M059J (cell line): ENCODE results near the gene CD300LD. TPM values are rescaled to one million over a fixed set of nuclear protein-coding genes. Genes with fewer than 3 reads are reported as not detected.
A peak's percentile ranks its signal among the peaks of the same experiment; 100 is the strongest.
"Not testable (repeated sequence)": the region's sequence is repeated elsewhere in the genome, so short reads cannot be mapped to it uniquely, and the experiment has no call there.

Experiments
- DNase-seq: peaks from one replicate; pipeline ENCODE4 v3.0.0-alpha.2; 2012; ENCODE audit warnings: low read depth
- total RNA-seq: library from RNA; depleted of rRNA; stranded (reverse); fragments of >200 nt; shearing (Covaris generic); gene quantifications from 2 replicates; pipeline ENCODE4 v1.2.3, GENCODE V29; 2014; rRNA removed

The CD300LD gene
- not detected in 2 replicates for total RNA-seq

- DNase-seq = peak; percentile 43
These were observed at the start of gene CD300LD for GRCh38 chr17:74592087-74592990. Gene CD300LD, minus strand, starts transcription at chr17:74592283. Its CDS starts 81 bp downstream, at chr17:74592202.

- no peak for DNase-seq
These were observed 49.3 kb upstream of the CD300LD start for GRCh38 chr17:74641224-74641957.

DNA sequence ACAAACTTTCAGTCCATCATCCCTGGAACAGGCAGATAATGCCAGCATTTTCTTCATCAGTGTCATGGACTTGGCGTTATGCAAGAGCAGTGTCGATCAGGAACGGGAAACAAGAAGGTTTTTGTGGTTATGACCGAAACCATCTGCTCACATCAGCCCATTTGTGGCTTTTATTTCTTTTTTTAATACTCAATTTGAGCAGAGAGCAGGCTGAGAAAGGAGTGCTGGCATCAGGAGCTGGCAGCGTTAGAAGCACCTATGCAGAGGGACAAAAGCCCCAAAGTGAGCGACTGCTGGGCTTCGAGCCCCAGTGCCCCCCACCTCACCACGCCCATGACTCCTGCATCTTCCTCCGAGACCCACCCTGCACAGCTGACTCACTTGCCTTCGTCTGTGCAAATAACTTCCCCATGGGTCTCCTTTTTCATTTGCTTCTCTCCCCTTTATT, 47.6 kb upstream of the CD300LD start:
- peak; percentile 5 for DNase-seq

- no peak for DNase-seq
These were observed 45.8 kb upstream of the CD300LD start for GRCh38 chr17:74637926-74638325.

DNA sequence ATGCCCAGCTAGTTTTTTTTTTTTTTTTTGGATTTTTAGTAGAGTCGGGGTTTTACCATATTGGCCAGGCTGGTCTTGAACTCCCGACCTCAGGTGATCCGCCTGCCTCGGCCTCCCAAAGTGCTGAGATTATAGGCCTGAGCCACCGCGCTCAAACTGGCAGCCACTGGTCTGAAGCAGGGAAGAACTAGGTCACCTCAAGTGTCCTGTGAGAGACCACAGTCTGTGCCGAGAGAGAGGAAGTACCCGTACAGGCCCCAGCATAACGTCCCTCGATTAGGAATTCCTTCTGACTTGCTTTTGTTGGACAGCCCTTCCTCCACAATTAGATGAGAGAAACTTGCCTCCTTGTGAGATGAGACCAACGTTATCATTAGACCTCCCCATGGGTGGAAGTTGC, 45.2 kb upstream of the CD300LD start:
- no peak for DNase-seq

DNA sequence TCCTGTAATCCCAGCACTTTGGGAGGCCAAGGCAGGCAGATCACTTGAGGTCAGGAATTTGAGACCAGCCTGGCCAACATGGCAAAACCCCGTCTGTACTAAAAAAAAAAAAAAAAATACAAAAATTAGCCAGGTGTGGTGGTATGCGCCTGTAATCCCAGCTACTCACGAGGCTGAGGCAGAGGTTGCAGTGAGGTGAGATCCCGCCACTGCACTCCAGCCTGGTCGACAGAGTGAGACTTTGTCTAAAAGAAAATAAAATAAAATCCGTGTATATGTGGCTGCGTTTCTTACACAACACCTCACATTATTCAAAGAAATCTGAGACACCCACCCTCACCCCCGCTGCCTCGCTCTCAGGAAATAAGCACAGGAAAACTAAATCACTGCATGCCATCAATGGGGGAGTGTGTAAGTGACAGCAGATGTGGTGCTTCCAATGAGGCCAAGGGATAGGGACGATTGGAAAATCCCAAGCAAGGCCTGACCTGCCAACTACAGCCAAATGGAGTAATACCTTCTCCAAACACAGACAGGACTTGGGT, 44.5 kb upstream of the CD300LD start:
- DNase-seq = not testable (repeated sequence)

DNA sequence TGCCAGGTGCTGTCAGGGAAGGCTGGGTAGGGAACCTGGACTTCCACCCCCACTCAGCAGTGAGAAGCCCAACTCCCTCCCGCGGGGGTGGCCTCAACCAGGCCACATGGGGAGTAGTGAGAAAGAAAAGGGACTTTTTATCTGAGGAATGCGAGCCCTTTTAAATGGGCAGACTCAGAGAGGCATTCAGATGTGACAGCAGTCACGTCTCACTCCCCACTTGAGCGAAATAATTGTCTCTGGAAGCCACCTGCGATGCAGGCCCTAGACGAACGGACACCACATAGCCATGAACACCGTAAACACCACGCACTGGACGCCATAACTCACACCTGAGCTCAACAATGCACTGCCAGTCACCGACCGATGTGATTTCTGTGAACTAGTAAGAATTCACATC, 43.3 kb upstream of the CD300LD start:
- no peak for DNase-seq

DNA sequence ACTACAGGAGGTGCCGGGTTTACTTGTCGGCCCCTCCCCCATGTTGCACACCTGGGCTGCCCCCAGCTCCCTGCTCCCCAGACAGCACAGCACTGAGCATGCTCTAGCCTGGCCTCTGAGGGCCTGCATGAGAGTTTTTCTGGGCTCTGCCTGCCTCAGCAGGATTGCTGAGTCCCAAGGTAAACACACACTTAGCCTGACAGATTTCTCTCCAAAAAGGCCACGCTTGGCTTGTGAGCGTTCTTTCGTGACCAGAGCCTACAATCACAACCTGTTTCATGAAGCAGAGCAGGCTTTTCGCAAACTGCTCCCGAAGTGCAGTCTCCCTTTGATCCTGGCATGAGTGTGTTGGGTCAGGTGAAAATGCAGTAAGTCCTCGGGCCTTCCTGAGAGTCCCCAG, 41.2 kb upstream of the CD300LD start:
- DNase-seq = no peak

DNA sequence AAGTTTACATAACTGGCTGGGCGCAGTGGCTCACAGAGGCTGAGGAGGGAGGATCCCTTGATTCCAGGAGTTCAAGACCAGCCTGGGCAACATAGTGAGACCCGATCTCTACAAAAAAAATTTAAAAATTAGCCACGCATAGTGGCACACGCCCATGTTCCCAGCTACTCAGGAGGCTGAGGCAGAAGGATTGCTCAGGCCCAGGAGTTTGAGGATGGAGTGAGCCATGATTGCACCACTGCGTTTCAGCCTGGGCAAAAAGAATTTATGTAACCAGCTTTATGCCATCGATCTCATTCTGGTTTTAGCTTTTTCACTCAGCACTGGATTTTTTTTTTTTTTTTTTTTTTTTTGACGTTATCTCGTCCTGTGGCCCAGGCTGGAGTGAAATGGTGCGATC, 40.5 kb upstream of the CD300LD start:
- no peak for DNase-seq

GRCh38 chr17:74631468-74632450, 39.7 kb upstream of the CD300LD start:
- DNase-seq = no peak

GRCh38 chr17:74630251-74630650, 38.2 kb upstream of the CD300LD start:
- not testable (repeated sequence) for DNase-seq

DNA sequence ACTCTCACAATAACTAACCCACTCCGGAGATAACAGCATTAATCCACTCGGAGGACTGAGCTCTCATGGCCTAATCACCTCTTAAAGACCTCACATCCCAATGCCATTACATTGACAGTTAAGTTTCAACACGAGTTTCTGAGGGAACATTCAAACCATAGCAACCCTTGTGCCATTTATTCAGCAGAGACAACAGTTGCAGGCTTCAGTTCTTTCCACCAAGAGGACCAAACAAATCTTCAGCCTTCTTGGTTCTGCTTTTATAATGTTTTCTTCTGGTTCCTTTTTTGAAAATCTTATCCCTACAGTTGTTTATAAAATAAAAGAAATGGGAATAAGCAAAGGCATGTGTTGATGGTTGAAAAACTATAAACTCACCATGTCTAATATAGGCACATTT, 33.6 kb upstream of the CD300LD start:
- no peak for DNase-seq

- DNase-seq = no peak
These were observed 32.0 kb upstream of the CD300LD start for GRCh38 chr17:74624131-74624530.

DNA sequence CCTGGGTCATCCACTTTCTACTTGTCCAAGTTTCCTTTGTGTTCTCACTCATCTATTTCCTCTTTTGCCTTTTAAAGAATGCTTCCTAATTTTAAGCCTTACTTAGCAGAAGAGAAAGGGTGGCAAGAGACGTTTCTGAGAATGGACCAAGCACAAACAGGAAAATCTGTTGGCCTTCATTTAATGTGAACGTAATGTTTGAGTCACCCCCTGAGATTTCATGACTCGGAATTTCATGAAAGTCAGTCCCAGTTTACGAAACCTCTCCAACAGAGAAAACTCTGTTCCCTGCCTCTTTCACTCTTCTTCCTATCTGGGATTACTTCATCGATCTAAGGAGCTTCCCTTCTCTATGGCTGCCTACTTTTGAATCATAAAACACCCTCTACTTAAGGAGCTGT, 31.6 kb upstream of the CD300LD start, which contains the start of gene CD300E:
CD300E (minus strand) TSS at position 46 of the 401 bp plus-strand sequence. CDS start 117 bp downstream, outside the sequence.
- DNase-seq = no peak

- DNase-seq = no peak
These were observed 27.1 kb upstream of the CD300LD start for GRCh38 chr17:74619077-74619673.

DNA sequence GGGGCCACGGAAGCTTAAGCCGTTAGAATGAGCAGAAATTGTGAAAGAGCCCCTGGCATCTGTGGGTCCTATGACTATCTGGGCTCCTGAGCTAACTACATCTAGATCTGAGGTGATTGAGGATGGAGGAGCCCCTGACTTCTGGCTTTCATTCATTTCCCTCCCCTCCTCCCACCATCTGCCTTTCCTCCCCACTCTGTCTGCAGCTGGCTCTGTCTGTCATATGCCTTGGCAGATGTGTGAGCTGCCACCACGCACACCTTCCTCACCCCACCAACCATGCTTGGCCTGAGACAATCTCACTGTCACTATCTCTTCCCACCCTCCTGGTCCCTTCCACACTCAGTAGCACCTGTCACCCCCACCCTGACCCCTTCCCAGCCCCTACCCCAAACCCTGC, 26.4 kb upstream of the CD300LD start:
- DNase-seq = no peak

GRCh38 chr17:74616696-74617095, 24.6 kb upstream of the CD300LD start:
- DNase-seq = no peak

GRCh38 chr17:74612046-74612445, 20.0 kb upstream of the CD300LD start:
- DNase-seq = no peak

DNA sequence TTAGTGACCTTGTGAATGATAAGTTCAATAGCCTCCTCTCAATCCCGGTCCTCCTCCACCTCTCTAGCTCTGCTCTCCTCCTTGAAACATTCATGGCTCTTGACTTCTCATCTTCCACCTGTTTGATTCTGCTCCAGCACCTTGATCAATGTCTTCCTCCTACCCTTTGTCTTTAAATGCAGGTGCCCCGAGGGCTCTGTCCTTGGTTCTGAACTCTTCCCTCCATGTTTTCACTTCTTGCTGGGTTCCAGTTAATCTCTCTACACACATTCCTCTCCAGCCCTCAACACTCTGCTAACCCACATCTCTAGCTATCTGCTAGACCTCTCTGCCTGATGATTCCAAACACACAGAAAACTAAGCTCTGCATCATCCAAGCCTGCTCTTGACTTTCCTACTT, 18.0 kb upstream of the CD300LD start:
- DNase-seq = no peak

DNA sequence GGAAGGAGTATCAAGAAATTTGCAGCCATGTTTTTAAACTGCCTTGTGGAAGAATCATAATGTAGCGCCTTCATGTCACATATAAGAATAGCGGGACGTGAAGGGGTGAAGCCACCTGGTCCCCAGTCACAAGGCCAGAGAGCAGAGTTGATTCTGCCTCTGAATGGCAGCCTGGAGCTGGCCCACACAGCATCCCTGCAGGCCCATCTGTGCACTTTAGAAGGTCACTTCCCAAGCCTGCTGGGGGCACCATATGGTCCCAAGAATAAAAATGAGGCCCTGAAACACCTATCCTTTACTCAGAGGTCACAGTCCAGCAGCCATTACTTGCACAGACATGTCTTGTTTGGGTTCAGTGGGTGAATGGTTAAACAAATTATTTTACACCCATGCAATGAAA, 16.4 kb upstream of the CD300LD start:
- no peak for DNase-seq

DNA sequence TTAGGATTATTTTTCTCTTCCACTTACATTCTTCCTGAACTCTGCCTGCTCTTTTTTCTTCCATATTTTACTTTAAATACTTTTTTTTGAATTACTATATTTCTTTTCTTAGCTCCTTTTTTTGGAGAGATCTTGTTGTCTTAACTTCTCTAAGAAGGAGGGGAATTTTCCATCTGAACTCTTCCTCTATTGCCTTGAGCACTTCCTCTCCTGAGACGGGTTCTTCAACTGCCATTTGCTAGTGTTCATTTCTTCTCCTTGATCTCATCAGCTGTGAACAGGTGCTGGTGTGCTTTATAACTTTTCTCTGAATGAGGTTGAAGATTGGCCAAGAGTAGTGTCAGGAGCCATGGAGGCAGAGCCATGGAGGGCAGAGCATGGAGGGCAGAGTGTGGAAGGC, 15.1 kb upstream of the CD300LD start:
- DNase-seq = no peak
